HG03558 (cell line): ENCODE data around the gene AP1B1.

Source experiments
- ATAC-seq: cut with Tn5 transposase; IDR thresholded peaks from one replicate; pipeline ENCODE4 v1.9.1; 2021; ENCODE audit warnings: moderate number of reproducible peaks; ENCODE audit not compliant: unreplicated experiment; ENCODE audit errors: extremely low read depth

Gene AP1B1

GRCh38 chr22:29316141-29316828 is 72.1 kb downstream of the AP1B1 start:
- ATAC-seq, result no peak

- no peak for ATAC-seq
These were observed 72.9 kb downstream of the AP1B1 start, which contains the start of gene RASL10A for GRCh38 chr22:29315286-29316140. RASL10A (minus strand) TSS chr22:29315697; CDS start chr22:29315246, 451 bp downstream.

GRCh38 chr22:29314537-29315285 is 73.7 kb downstream of the AP1B1 start:
- ATAC-seq, result no peak

GRCh38 chr22:29313576-29314466 is 74.5 kb downstream of the AP1B1 start:
- no peak for ATAC-seq

- no peak for ATAC-seq
These were observed 75.2 kb downstream of the AP1B1 start for GRCh38 chr22:29313126-29313575.

- no peak for ATAC-seq
These were observed 75.9 kb downstream of the AP1B1 start for GRCh38 chr22:29312218-29313125.

GRCh38 chr22:29311464-29312217 is 76.7 kb downstream of the AP1B1 start:
- no peak for ATAC-seq

GRCh38 chr22:29310863-29311339 is 77.5 kb downstream of the AP1B1 start:
- ATAC-seq, result no peak

GRCh38 chr22:29310065-29310862 is 78.1 kb downstream of the AP1B1 start:
- no peak for ATAC-seq

GRCh38 chr22:29309332-29310064 is 78.9 kb downstream of the AP1B1 start:
- ATAC-seq, result no peak

GRCh38 chr22:29308791-29309262 is 79.5 kb downstream of the AP1B1 start:
- no peak for ATAC-seq

- ATAC-seq, result no peak
These were observed 80.1 kb downstream of the AP1B1 start for GRCh38 chr22:29308148-29308790.

GRCh38 chr22:29307596-29308147 is 80.7 kb downstream of the AP1B1 start:
- no peak for ATAC-seq

GRCh38 chr22:29306835-29307595 is 81.4 kb downstream of the AP1B1 start:
- ATAC-seq, result no peak
